Subcutaneous abdominal adipose tissue (tissue), 5 donors: ENCODE measurements around the gene ADRM1.

ENCODE experiments used
- H3K27ac ChIP-seq: one replicate; pipeline ENCODE4 v1.7.0; 2013; ENCODE audit warnings: low read depth, mild to moderate bottlenecking, inconsistent platforms, low read length, moderate library complexity
- H3K27me3 ChIP-seq, 5 donors: one replicate each; pipeline ENCODE4 v1.7.0; 2013; ENCODE audit warnings: low read length in 5 of 5, inconsistent platforms in 1 of 5; ENCODE audit not compliant: control insufficient read depth in 5 of 5, insufficient read depth in 4 of 5
- H3K36me3 ChIP-seq, 5 donors: one replicate each; pipeline ENCODE4 v1.7.0; 2013; ENCODE audit warnings: low read length in 5 of 5; ENCODE audit not compliant: control insufficient read depth in 5 of 5, insufficient read depth in 5 of 5
- H3K4me1 ChIP-seq, 5 donors: one replicate each; pipeline ENCODE4 v1.7.0; 2013; ENCODE audit warnings: low read length in 5 of 5, mild to moderate bottlenecking in 3 of 5, moderate library complexity in 1 of 5; ENCODE audit not compliant: control insufficient read depth in 5 of 5, insufficient read depth in 5 of 5
- H3K4me3 ChIP-seq, 5 donors: one replicate each; pipeline ENCODE4 v1.7.0; 2013; ENCODE audit warnings: low read length in 5 of 5, low read depth in 1 of 5
- H3K9ac ChIP-seq, 5 donors: one replicate each; pipeline ENCODE4 v1.7.0; 2013; ENCODE audit warnings: low read length in 5 of 5, mild to moderate bottlenecking in 4 of 5, moderate library complexity in 3 of 5
- H3K9me3 ChIP-seq, 5 donors: one replicate each; pipeline ENCODE4 v1.7.0; 2013; ENCODE audit warnings: low read length in 5 of 5; ENCODE audit not compliant: control insufficient read depth in 5 of 5
- donor health status: healthy.
- donor health status: healthy.
- donor health status: healthy.
- donor health status: healthy.
- donor health status: healthy.

The ADRM1 gene

DNA sequence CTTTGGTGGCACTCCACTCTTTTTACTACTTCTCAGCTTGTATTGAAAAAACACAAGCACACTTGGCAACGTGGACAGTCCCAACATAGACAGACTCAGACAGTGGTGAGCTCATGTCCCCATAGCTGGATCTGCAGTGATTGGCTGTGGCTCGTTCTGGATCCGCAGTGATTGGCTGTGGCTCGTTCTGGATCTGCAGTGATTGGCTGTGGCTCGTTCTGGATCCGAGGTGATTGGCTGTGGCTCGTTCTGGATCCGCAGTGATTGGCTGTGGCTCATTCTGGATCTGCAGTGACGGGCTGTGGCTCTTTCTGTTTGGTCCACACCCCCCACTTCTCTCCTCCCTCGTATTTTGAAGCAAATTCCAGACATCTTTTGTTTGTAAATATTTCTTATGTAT, 36.5 kb upstream of the ADRM1 start:
- H3K36me3 ChIP-seq = peaks cover 4 to 64% (median 54%) of the 10 kb centered on the region in 5 donors
- no peaks in the 10 kb centered on the region for H3K4me1 ChIP-seq
- no peak overlapping the region for H3K4me3 ChIP-seq
- no peak overlapping the region for H3K9ac ChIP-seq
- no peak overlapping the region for H3K27ac ChIP-seq
- no peaks in the 10 kb centered on the region for H3K27me3 ChIP-seq
- H3K9me3 ChIP-seq = no peaks in the 10 kb centered on the region

DNA sequence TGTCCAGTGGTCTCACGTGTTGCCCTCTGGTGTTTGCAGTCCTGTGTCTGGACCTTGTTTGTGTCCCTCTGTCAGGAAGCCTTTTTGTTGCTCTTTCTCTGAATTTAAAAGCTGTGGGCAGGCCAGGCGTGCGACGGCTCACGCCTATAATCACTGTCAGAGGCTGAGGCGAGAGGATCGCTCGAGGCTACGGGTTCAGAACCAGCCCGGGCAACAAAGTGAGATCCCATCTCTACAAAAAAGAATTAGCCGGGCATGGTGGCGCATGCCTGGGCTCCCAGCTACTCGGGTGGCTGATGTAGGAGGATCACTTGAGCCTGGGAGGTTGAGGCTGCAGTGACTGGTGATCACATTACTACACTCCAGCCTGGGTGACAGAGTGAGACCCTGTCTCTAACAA, 35.9 kb upstream of the ADRM1 start:
- H3K4me1 ChIP-seq = no peaks in the 10 kb centered on the region
- H3K36me3 ChIP-seq = peaks cover 4 to 64% (median 53%) of the 10 kb centered on the region in 5 donors
- no peak overlapping the region for H3K9ac ChIP-seq
- no peaks in the 10 kb centered on the region for H3K9me3 ChIP-seq
- H3K27ac ChIP-seq = no peak overlapping the region
- no peaks in the 10 kb centered on the region for H3K27me3 ChIP-seq
- H3K4me3 ChIP-seq = no peak overlapping the region

DNA sequence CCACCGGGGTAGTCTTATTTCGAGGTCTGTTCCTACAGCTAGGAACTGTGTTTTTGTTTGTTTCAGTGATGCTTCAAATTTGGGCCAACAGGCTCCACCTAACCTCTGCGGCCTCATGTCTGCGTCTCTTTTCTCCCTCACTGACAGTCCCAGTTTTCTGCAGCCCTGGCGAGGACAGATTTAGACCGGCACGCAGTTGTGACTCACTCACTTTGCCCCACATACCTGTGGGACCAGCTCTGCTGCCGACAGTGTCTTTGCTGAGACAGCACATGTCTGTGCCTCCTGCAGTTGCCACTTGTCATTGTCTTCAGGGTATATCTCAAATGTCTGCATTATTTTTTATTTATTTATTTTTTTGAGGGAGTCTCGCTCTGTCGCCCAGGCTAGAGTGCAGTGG, 35.3 kb upstream of the ADRM1 start:
- Histone ChIP-seq H3K36me3 (peaks cover 4 to 64% (median 53%) of the 10 kb centered on the region in 5 donors), H3K9me3 (no peaks in the 10 kb centered on the region), H3K27ac (no peak overlapping the region), H3K9ac (no peak overlapping the region), H3K27me3 (no peaks in the 10 kb centered on the region), H3K4me1 (no peaks in the 10 kb centered on the region), H3K4me3 (no peak overlapping the region)

DNA sequence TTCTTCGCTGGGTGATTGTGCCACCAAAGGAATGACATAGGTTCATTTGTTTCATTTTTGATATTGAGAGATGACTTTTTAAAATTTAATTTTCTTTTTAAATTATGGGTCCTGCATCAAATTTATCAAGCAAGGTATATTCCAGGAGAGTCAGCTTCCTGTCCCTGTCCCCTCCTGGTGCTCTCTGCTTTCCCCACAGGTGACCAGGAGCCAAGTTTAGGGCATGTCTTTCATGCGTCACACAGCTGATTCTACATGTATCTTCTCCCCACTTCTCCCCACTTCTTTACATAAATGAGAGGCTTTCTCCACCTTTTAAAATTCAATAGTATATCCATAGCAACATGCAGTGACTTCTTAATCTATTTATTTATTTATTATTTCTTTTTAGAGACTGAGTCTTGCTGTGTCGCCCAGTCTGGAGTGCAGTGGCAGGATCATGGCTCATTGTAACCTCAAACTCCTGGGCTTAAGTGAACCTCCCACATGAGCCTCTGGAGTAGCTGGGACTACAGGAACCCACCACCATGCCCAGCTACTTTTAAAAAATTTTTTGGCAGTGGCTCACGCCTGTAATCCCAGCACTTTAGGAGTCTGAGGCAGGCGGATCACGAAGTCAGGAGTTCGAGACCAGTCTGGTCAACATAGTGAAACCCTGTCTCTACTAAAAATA, 34.4 kb upstream of the ADRM1 start:
- H3K9me3 ChIP-seq = no peaks in the 10 kb centered on the region
- no peak overlapping the region for H3K4me3 ChIP-seq
- H3K36me3 ChIP-seq = peaks cover 4 to 64% (median 53%) of the 10 kb centered on the region in 5 donors
- no peak overlapping the region for H3K9ac ChIP-seq
- no peaks in the 10 kb centered on the region for H3K27me3 ChIP-seq
- no peaks in the 10 kb centered on the region for H3K4me1 ChIP-seq
- H3K27ac ChIP-seq = no peak overlapping the region

DNA sequence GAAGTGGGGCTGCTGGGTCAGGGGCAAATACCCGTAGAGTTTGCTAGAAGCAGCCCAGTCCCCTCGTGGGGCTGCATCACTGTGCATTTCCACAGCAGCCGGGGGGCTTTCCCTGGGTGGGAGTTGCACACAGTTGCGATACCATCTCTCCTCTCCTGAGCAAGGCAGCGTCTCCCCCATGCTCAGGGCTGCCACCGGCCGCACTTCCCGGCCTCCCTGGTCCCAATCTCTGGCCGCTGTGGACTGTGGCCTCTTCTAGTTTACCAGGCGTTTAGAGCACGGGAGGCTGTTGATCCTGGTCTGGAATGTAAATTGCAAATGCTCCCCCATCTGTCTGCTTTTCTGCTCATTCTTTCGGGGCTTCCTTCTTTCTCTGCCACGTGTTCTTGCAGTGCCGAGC, 33.4 kb upstream of the ADRM1 start:
- Histone ChIP-seq H3K27ac (no peak overlapping the region), H3K4me1 (no peaks in the 10 kb centered on the region), H3K9ac (no peak overlapping the region), H3K36me3 (peaks cover 4 to 64% (median 55%) of the 10 kb centered on the region in 5 donors), H3K4me3 (no peak overlapping the region), H3K9me3 (no peaks in the 10 kb centered on the region), H3K27me3 (no peaks in the 10 kb centered on the region)

- Histone ChIP-seq H3K9ac (no peak overlapping the region), H3K27me3 (no peaks in the 10 kb centered on the region), H3K9me3 (no peaks in the 10 kb centered on the region), H3K4me1 (no peaks in the 10 kb centered on the region), H3K4me3 (no peak overlapping the region), H3K27ac (no peak overlapping the region), H3K36me3 (peaks cover 4 to 63% (median 54%) of the 10 kb centered on the region in 5 donors)
Measured at GRCh38 chr20:62269871-62270270, 32.9 kb upstream of the ADRM1 start.

DNA sequence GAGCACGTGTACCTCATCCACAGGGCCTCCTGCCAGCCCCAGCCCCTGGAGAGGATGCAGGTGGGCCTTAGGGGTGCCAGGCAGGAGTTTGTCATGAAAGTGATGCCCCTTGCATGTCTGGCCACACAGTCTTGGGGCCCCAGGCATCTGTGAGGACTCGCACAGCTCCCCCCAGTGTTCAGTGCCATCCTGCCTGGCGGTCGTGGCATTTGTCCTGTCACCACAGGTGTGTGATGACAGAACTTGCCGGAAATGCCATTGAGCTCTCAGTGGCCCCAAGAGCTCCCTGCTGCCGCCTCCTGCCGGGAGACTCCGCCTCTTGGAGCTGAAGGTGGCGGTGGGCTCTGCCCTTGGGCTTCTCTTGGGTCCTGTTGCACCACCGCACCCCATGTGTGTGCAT, 30.6 kb upstream of the ADRM1 start:
- Histone ChIP-seq H3K27ac (no peak overlapping the region), H3K9me3 (no peaks in the 10 kb centered on the region), H3K4me1 (peaks cover under 1 to 10% (median 4%) of the 10 kb centered on the region in 5 donors), H3K4me3 (no peak overlapping the region), H3K36me3 (peaks cover 0 to 55% (median 44%) of the 10 kb centered on the region in 5 donors), H3K9ac (no peak overlapping the region), H3K27me3 (no peaks in the 10 kb centered on the region)

GRCh38 chr20:62273416-62273815, 29.4 kb upstream of the ADRM1 start:
- Histone ChIP-seq H3K36me3 (peaks cover 0 to 60% (median 44%) of the 10 kb centered on the region in 5 donors), H3K9me3 (no peaks in the 10 kb centered on the region), H3K27me3 (no peaks in the 10 kb centered on the region), H3K4me3 (no peak overlapping the region), H3K27ac (no peak overlapping the region), H3K4me1 (peaks cover 2 to 13% (median 6%) of the 10 kb centered on the region in 5 donors), H3K9ac (no peak overlapping the region)

- H3K9ac ChIP-seq = no peak overlapping the region
- H3K9me3 ChIP-seq = no peaks in the 10 kb centered on the region
- peaks cover 2 to 13% (median 6%) of the 10 kb centered on the region in 5 donors for H3K4me1 ChIP-seq
- H3K36me3 ChIP-seq = peaks cover 0 to 66% (median 50%) of the 10 kb centered on the region in 5 donors
- no peak overlapping the region for H3K4me3 ChIP-seq
- H3K27me3 ChIP-seq = no peaks in the 10 kb centered on the region
- H3K27ac ChIP-seq = no peak overlapping the region
Measured at GRCh38 chr20:62274332-62274950, 28.4 kb upstream of the ADRM1 start.

DNA sequence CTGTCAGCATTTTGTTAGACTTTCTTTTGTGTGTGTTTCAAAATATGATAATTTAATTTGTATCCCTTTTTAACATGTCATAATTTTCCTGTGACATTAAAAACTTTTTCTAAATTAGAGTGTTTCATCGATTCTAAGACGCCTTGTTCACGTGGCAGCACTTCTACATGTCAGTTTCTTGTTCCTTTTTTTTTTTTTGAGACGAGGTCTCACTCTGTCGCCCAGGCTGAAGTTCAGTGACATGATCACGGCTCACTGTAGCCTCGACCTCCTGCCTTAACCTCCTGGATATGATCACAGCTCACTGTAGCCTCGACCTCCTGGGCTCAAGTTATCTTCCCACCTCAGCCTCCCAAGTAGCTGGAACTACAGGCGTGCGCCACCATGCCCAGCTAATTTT, 27.6 kb upstream of the ADRM1 start:
- Histone ChIP-seq H3K4me3 (no peak overlapping the region), H3K27me3 (no peaks in the 10 kb centered on the region), H3K9ac (no peak overlapping the region), H3K27ac (no peak overlapping the region), H3K4me1 (peaks cover 2 to 13% (median 6%) of the 10 kb centered on the region in 5 donors), H3K9me3 (no peaks in the 10 kb centered on the region), H3K36me3 (peaks cover 0 to 72% (median 53%) of the 10 kb centered on the region in 5 donors)
